ENCODE measurements around the gene TXNDC8.

- TF ChIP-seq CTCF (IDR thresholded peaks at IDR 0.05) (no peak), EZH2 (IDR thresholded peaks at IDR 0.05) (no peak)
Observed at GRCh38 chr9:110323818-110324217, 13.8 kb downstream of the TXNDC8 start.

Data from neural progenitor cell (in vitro differentiated cells).